HG03159 (cell line): ENCODE results near the gene GABRG3.

Experiments used
- ATAC-seq: cut with Tn5 transposase; IDR thresholded peaks from one replicate; pipeline ENCODE4 v1.9.1; 2021; ENCODE audit warnings: mild to moderate bottlenecking, moderate library complexity; ENCODE audit not compliant: unreplicated experiment

Gene GABRG3

GRCh38 chr15:26970712-26971210, at the start of gene GABRG3:
GABRG3 (plus strand) TSS chr15:26971181.
- no peak for ATAC-seq

DNA sequence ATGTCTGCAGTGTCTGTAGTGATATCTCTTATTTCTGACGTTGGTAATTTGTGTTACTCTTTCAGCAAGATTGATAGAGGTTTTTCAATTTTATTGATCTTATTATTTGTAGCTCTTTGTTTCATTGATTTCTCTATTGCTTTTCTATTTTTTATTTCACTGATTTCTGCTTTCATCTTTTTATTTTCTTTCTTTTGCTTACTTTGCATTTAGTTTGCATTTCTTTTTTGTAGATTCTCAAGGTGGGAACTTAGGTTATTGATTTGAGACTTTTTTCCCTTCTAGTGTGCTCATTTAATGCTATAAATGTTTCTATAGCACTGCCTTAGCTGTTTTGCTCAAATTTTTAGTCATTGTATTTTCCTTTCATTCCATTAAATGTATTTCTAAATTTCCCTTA, 49.5 kb upstream of the GABRG3 start:
- ATAC-seq, result no peak

DNA sequence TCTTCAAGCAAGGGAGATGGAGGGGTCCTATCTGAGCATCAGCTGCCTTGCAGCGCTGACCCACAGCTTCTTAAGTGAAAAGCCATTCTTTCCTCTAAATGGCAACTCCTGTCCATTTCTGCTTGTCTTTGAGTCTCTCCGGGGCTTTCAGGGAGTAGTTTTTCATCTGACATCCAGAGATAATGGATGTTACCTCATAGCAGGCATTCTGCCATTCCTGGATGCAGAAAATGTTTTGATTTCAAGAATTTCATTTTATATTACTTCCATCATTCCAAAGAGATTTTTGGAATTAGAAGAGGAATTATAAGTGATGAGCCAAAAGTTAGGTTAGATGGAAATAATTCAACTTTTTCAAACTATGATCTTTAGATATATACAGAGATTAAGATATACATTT, 44.9 kb upstream of the GABRG3 start:
- no peak for ATAC-seq

GRCh38 chr15:26928051-26928450, 42.9 kb upstream of the GABRG3 start:
- no peak for ATAC-seq

- no peak for ATAC-seq
These were observed 41.4 kb upstream of the GABRG3 start for GRCh38 chr15:26929588-26929987.

- no peak for ATAC-seq
These were observed 36.1 kb upstream of the GABRG3 start for GRCh38 chr15:26934848-26935247.

DNA sequence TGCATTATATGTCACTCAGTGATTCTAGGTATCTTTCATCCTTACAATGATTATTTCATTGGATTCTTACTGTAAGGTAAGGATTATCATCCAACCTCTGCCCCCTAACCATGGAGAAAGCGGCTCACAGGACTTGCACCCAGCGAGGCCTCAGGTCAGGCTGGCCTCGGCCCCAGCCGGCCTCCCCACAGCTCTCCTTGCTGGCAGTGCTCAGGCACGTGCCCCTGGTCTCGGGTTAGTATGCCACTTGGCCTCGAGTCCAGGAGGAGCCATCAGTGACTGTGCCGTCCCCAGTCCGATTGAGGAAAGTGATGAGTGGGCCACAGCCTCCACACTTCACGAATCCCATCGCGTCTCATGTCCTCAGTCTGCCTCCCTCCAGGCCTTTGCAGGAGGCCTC, 35.7 kb upstream of the GABRG3 start:
- no peak for ATAC-seq

GRCh38 chr15:26936502-26936901, 34.5 kb upstream of the GABRG3 start:
- ATAC-seq, result no peak

GRCh38 chr15:26937134-26937533, 33.8 kb upstream of the GABRG3 start:
- no peak for ATAC-seq

- ATAC-seq, result no peak
These were observed 31.6 kb upstream of the GABRG3 start for GRCh38 chr15:26939398-26939797.

- no peak for ATAC-seq
These were observed 29.5 kb upstream of the GABRG3 start for GRCh38 chr15:26941489-26941888.

DNA sequence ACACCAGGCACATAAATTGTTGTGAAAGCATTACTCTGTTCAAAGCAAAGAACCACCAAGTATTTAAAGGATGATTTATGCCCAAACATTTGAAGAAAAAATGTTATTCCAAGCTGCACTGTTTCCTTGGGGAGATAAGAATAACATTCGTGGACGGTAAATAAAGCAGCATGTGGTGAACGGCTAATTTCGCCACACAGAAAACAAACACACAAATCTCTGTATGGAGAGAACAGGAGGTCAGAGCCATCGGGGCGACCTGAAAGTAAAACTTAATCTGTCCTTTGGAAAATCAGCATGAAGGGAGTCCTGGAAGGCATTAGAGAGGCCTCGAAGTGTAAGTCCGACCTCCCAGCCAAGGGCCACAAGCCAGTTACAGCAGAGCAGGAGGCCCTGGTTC, 27.1 kb upstream of the GABRG3 start:
- ATAC-seq, result no peak

DNA sequence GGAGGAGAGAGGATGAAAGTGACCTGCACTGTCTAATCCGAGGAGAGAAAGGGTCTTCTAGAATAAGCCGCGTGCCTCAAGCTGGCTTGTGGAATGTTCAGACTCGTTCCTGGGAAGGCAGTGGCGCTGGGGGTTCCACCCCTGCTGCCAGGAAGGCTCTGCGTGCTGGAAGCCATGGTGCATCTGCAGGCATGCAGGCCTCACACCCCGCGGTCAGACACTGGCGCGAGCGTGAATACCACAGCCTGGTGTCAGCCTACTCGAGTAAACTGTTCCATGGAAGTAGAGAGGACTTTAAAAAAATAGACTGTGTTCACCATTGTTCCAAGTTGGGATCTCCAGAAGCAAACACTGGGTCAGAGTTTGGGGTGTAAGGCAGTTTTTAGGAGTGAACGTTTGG, 25.9 kb upstream of the GABRG3 start:
- no peak for ATAC-seq

DNA sequence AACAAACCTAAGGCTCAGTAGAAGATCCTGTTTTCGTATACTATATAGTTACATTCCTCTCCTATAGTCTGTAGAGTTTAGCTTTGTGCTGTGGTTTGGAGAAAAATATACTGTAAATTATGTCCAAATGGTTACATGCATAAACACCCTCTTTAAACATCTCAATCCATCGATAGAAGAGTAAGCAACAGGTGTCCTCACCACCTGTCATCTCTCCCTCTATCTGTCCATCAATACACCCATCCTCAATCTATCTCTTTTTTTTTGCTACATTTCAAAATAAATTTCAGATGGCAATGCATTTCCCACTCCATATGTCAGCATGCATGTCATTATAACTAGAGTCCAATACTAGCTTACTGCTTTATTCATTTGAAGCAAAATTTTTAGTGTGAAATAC, 21.0 kb upstream of the GABRG3 start:
- ATAC-seq, result no peak

GRCh38 chr15:26954403-26954802, 16.6 kb upstream of the GABRG3 start:
- no peak for ATAC-seq

DNA sequence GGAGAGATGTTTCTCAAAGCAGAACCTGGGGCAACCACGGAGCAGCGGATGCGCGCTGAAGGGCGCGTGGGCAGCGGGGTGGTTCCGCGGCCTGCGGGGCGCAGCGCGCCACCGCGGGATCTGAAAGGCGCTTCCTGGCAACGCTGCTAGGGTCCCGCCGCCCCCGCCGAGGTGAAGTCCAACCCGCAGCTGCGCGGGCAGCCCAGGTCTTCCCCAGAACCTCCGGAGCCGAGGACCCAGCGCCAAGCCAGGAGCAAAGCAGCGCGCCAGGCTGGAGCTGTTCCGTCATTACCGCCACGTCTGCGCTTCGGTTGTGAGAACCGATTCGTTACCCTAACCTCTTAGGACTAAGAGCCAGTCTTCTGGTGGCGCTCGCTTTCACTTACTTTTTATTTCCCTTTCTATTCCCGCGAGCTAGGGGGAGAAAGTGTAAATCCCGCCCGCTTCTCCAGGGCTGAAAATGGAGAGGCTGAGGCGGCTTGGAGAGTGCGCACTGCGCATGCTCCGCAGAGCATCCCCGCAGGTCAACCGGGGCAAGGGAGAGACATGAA, 3.2 kb upstream of the GABRG3 start:
- no peak for ATAC-seq

DNA sequence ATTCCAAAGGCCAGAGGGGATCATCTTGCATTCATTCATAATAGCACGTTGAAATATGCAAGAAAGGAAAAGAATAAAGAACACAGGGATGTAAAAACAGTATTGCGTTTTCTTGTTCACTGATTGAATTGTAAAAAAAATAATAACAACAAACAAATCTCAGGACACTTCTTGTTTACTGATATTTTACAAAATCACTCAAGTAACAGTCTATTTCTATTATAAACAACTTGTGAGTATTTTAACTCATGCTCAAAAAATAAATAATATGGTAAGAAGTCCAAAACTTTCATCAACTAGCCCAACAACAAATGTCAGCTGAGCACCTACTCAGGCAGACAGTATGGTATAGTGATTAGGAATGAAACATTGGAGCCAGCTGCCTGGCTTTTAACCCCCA, 2.2 kb upstream of the GABRG3 start:
- no peak for ATAC-seq

- no peak for ATAC-seq
These were observed 464 bp downstream of the GABRG3 start for GRCh38 chr15:26971271-26972018.

- ATAC-seq, result no peak
These were observed 1.7 kb downstream of the GABRG3 start for GRCh38 chr15:26972636-26973035.

DNA sequence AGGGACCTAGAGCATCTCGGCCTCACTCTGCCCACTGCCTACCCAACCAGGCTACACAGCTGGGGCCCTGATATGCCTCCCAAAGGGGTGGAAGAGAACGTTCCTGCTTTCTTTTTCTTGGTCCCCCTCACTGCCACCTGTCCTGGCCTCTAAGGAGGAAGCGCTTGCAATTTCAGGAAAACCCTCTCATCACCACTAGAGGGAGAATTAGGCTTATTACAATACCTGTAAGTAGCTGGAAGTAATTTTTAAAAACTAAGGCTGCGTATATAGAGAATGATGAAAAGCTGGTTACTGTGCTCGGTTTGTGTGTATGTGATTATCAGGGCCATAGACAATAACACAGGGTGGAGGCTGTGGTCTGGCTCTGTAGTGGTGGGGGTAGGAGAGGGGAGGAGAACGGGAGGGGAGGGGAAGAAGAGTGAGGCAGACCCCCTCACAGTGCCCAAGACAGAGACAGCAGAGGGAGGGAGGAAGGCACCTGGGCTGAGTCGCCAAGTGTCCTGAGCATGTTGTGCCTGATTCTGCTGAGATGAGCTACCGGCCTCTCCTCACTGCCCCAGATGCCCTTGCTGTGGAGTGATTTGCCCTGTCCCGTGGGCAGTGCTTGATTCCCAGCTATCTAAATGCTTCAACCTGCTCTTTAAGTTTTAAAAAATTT, 3.3 kb downstream of the GABRG3 start:
- ATAC-seq, result no peak

DNA sequence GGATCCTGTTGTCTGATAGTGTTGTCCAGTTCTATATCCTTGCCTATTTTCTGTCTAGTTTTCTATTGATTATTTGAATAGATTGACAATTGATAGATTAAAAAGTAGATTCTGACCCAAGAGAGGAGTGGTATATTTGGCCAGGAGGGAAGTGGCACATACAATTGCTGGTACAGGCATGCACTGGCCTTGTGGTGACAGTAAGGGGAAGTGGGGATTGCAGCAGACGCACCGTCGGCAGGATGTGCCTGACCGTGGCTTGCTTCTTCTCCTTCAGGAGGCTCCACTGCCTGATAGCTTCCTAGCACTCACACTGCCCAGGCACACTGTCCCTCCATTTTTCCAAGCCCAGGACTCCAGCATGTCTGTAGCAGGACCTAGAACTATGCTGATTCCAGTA, 10.5 kb downstream of the GABRG3 start:
- no peak for ATAC-seq

DNA sequence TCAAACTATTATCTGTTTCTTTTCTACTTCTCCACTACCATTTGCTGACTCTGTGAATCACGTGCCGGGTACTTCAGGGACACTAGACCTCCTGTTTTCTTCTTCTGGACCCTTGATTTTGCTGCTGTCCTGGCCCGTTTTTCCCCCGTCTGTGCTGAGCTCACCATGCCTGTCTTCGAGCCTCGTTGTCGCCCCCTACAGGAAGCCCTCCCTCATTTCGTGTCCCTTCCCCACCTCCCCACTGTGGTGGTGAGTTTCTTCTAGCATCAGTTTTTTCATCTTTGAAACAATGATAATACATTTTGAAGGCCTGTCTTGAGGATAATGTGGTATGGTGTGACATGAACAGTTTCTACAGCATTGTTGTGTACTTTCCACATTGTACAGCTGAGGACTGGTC, 12.8 kb downstream of the GABRG3 start:
- ATAC-seq, result no peak
